ENCODE data around the gene HCFC1R1.

HCFC1R1 gene

DNA sequence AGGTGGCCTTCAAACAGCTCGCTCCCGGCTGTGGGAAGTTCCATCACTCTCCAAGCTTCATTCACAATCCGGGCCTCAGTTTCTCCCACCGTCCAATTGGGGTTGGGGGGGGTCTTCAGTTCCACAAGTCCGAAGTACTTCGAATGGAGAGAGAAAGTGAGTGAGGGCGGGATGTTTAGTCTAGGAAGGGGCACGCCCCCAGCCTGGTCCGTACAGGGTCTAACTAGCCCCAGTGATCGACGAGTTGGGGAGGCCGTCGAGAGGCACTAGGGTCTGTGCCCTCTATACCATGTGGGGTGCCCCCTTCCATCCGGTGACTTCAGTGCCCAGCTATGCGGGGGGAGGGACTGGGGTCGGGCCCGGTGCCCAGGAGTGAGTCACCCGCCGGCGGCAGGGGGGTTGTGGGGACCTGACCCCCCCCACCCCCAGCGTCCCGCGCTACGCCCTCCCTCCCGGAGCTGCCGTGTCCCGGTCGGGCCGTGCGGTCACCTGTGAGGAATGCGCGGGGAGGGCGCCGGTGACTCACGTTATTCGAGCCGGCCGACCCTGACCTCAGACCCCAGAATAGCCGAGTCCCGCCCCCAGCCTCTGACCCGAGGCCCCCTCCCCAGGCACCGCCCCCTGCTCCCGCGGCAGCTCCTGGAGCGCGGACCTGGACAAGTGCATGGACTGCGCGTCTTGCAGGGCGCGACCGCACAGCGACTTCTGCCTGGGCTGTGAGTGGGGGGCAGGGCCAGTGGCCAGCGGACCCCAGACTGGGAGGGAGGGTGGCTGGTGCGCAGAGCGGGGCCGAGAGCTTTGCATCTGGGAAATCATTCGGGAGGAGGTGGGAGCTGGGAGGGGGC lies 2.9 kb downstream of the HCFC1R1 start (continued):
- TF ChIP-seq, protein P1, sequence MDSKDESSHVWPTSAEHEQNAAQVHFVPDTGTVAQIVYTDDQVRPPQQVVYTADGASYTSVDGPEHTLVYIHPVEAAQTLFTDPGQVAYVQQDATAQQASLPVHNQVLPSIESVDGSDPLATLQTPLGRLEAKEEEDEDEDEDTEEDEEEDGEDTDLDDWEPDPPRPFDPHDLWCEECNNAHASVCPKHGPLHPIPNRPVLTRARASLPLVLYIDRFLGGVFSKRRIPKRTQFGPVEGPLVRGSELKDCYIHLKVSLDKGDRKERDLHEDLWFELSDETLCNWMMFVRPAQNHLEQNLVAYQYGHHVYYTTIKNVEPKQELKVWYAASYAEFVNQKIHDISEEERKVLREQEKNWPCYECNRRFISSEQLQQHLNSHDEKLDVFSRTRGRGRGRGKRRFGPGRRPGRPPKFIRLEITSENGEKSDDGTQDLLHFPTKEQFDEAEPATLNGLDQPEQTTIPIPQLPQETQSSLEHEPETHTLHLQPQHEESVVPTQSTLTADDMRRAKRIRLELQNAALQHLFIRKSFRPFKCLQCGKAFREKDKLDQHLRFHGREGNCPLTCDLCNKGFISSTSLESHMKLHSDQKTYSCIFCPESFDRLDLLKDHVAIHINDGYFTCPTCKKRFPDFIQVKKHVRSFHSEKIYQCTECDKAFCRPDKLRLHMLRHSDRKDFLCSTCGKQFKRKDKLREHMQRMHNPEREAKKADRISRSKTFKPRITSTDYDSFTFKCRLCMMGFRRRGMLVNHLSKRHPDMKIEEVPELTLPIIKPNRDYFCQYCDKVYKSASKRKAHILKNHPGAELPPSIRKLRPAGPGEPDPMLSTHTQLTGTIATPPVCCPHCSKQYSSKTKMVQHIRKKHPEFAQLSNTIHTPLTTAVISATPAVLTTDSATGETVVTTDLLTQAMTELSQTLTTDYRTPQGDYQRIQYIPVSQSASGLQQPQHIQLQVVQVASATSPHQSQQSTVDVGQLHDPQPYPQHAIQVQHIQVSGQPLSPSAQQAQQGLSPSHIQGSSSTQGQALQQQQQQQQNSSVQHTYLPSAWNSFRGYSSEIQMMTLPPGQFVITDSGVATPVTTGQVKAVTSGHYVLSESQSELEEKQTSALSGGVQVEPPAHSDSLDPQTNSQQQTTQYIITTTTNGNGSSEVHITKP (tag by site-specific recombination; IDR thresholded peaks at IDR 0.05), result peak; percentile 75
- TF ChIP-seq ZNF501 (tag by site-specific recombination; IDR thresholded peaks at IDR 0.05) (no peak), ZNF146 (tag by site-specific recombination; IDR thresholded peaks at IDR 0.05) (no peak), ZNF202 (tag by site-specific recombination; IDR thresholded peaks at IDR 0.05; ENCODE audit: borderline replicate concordance) (no peak), SP3 (tag by site-specific recombination; IDR thresholded peaks at IDR 0.05) (peak; percentile 89), KLF16 (tag by site-specific recombination; IDR thresholded peaks at IDR 0.05) (peak; percentile 93), ZNF426 (tag by site-specific recombination; IDR thresholded peaks at IDR 0.05) (no peak), ZNF121 (tag by site-specific recombination; IDR thresholded peaks at IDR 0.05) (no peak), ZNF169 (tag by site-specific recombination; IDR thresholded peaks at IDR 0.05) (no peak), ZNF354C (tag by site-specific recombination; IDR thresholded peaks at IDR 0.05; ENCODE audit: borderline replicate concordance, low read depth) (no peak), ZNF266 (tag by site-specific recombination; IDR thresholded peaks at IDR 0.05; ENCODE audit: low read depth) (no peak), ZIC2 (tag by site-specific recombination; IDR thresholded peaks at IDR 0.05) (peak; percentile 74), ZNF140 (tag by site-specific recombination; IDR thresholded peaks at IDR 0.05) (no peak), ZNF654 (tag by site-specific recombination; IDR thresholded peaks at IDR 0.05; ENCODE audit: low read depth) (0 out of 2 replicates have a peak, but pooled peaks have one; percentile 2), MYNN (tag by site-specific recombination; IDR thresholded peaks at IDR 0.05; ENCODE audit: borderline replicate concordance) (no peak), ZNF223 (tag by site-specific recombination; IDR thresholded peaks at IDR 0.05) (no peak), ZNF473 (tag by site-specific recombination; IDR thresholded peaks at IDR 0.05) (no peak), ZNF274 (IDR thresholded peaks at IDR 0.05; ENCODE audit: low read length) (no peak), ZNF274 (tag by site-specific recombination; IDR thresholded peaks at IDR 0.05; ENCODE audit: borderline replicate concordance) (no peak), ZNF664 (tag by site-specific recombination; IDR thresholded peaks at IDR 0.05) (no peak), ZNF747 (tag by site-specific recombination; IDR thresholded peaks at IDR 0.05) (no peak), ZBTB8A (tag by site-specific recombination; IDR thresholded peaks at IDR 0.05) (peak; percentile 78), FEZF1 (tag by site-specific recombination; IDR thresholded peaks at IDR 0.05) (no peak), ZNF621 (tag by site-specific recombination; IDR thresholded peaks at IDR 0.05) (no peak), ZNF76 (tag by site-specific recombination; IDR thresholded peaks at IDR 0.05; ENCODE audit: borderline replicate concordance, low read depth) (peak; percentile 74; the same call in 1 of the 2 replicates), ZNF610 (tag by site-specific recombination; IDR thresholded peaks at IDR 0.05; ENCODE audit: borderline replicate concordance) (no peak), ZNF514 (tag by site-specific recombination; IDR thresholded peaks at IDR 0.05) (no peak), ZNF623 (tag by site-specific recombination; IDR thresholded peaks at IDR 0.05) (peak; percentile 22; the same call in 1 of the 2 replicates), ZNF626 (tag by site-specific recombination; IDR thresholded peaks at IDR 0.05) (no peak), GLI2 (tag by site-specific recombination; IDR thresholded peaks at IDR 0.05; ENCODE audit: borderline replicate concordance, low read depth) (no peak; the same call in 1 of the 2 replicates), PRDM1 (tag by site-specific recombination; IDR thresholded peaks at IDR 0.05) (no peak), YY1 (tag by site-specific recombination; IDR thresholded peaks at IDR 0.05) (no peak), TCF7L2 (IDR thresholded peaks at IDR 0.05; ENCODE audit: borderline replicate concordance, low read depth, low read length) (no peak), OVOL3 (tag by site-specific recombination; IDR thresholded peaks at IDR 0.05) (no peak)
- TF ChIP-seq, protein P2, sequence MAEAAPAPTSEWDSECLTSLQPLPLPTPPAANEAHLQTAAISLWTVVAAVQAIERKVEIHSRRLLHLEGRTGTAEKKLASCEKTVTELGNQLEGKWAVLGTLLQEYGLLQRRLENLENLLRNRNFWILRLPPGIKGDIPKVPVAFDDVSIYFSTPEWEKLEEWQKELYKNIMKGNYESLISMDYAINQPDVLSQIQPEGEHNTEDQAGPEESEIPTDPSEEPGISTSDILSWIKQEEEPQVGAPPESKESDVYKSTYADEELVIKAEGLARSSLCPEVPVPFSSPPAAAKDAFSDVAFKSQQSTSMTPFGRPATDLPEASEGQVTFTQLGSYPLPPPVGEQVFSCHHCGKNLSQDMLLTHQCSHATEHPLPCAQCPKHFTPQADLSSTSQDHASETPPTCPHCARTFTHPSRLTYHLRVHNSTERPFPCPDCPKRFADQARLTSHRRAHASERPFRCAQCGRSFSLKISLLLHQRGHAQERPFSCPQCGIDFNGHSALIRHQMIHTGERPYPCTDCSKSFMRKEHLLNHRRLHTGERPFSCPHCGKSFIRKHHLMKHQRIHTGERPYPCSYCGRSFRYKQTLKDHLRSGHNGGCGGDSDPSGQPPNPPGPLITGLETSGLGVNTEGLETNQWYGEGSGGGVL (tag by site-specific recombination; IDR thresholded peaks at IDR 0.05), result peak; percentile 99
- TF ChIP-seq, protein P3, sequence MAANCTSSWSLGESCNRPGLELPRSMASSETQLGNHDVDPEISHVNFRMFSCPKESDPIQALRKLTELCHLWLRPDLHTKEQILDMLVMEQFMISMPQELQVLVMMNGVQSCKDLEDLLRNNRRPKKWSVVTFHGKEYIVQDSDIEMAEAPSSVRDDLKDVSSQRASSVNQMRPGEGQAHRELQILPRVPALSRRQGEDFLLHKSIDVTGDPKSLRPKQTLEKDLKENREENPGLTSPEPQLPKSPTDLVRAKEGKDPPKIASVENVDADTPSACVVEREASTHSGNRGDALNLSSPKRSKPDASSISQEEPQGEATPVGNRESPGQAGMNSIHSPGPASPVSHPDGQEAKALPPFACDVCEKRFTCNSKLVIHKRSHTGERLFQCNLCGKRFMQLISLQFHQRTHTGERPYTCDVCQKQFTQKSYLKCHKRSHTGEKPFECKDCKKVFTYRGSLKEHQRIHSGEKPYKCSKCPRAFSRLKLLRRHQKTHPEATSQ (tag by site-specific recombination; IDR thresholded peaks at IDR 0.05), result peak; percentile 20; the same call in 1 of the 2 replicates

Measured in HEK293 (cell line).